GM19035 (cell line): Measurements from ENCODE around the gene GARNL3.

Experiments
- ATAC-seq: cut with Tn5 transposase; IDR thresholded peaks from one replicate; pipeline ENCODE4 v1.9.1; 2021; ENCODE audit not compliant: unreplicated experiment

Gene GARNL3

GRCh38 chr9:127305838-127306226 lies 41.3 kb downstream of the GARNL3 start:
- no peak for ATAC-seq

DNA sequence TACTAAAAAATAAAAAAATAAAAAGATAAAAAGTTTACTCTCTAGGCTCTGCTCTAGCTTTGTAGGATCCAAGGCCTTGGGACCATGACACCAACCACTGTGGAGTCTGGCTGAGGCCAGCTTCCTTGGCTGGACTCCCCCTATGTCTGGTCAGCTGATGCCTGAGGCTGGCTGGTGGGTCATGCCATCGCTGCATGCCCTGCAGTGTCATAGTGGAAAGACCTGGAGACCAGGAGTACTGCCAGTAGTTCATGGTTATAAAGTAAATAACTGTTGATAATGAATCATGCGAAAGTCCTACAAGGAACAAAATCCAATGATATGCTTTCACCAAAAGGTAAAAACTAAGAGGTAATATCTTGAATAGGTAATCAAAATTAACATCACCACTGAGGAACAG lies 43.2 kb downstream of the GARNL3 start:
- no peak for ATAC-seq

- no peak for ATAC-seq
Observed at GRCh38 chr9:127308652-127309434, 44.3 kb downstream of the GARNL3 start.

- no peak for ATAC-seq
Observed at GRCh38 chr9:127309715-127310114, 45.1 kb downstream of the GARNL3 start.

DNA sequence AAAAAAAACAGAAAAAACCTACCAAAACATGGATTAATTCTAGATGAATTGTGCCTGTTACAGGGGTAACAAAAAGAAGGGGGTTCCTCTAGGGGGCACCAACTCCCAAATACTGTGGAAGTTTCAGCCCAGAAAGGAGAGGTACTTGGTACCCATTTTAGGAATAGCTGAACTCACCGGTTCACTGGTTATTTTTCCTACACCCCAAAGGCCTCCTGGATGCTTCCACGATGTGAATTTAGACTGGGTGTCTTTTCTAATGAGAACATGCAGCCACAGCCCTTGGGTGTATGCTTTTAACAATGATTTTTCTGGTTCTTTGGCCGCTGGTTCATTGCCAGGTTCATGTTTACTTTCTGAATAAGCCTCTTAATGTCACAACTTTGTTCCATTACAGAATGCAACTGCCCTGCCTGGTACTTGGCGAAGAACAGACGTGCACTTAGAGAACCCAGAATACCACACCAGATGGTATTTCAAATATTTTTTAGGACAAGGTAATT lies 46.7 kb downstream of the GARNL3 start:
- no peak for ATAC-seq

GRCh38 chr9:127313042-127313560 lies 48.5 kb downstream of the GARNL3 start:
- no peak for ATAC-seq

- ATAC-seq = no peak
Observed at GRCh38 chr9:127314911-127315310, 50.3 kb downstream of the GARNL3 start.

GRCh38 chr9:127316586-127317323 lies 52.2 kb downstream of the GARNL3 start:
- no peak for ATAC-seq

GRCh38 chr9:127318651-127319167 lies 54.1 kb downstream of the GARNL3 start:
- ATAC-seq = no peak

DNA sequence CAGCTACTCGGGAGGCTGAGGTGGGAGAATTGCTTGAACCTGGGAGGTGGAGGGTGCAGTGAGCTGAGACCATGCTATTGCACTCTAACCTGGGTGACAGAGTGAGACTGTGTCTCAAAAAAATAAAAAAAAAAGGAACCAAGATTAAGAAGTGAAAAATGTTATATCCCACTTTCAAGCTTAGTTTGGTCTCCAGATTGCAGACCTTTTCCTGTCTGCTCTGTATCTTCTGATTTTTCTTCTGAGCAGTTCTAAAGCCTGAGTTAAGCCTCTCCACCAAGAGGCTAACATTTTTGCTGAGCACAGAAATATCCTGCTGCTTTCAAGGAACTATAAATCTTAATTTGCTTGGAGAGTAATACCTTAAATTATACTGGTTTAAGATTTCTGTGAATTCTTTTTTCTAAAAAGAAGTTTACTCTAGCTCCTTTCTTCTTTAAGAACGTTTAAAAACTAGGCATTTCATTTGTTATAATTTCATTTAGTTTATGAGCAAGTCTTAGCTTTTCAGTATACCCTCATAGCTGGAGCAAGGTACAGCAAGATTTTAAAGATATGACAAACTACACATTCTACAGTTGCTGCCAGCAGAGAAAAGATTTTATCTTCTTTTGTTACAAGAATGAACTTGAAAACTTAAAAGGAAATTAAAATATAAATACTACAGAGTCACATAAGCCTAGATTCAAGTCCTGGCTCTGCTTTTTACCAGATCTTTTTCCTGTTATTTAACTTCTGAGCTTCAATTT lies 55.0 kb downstream of the GARNL3 start:
- ATAC-seq = no peak

- no peak for ATAC-seq
Observed at GRCh38 chr9:127320115-127320378, 55.5 kb downstream of the GARNL3 start.

- no peak for ATAC-seq
Observed at GRCh38 chr9:127323393-127323792, 58.8 kb downstream of the GARNL3 start.

- no peak for ATAC-seq
Observed at GRCh38 chr9:127330501-127330900, 65.9 kb downstream of the GARNL3 start.

DNA sequence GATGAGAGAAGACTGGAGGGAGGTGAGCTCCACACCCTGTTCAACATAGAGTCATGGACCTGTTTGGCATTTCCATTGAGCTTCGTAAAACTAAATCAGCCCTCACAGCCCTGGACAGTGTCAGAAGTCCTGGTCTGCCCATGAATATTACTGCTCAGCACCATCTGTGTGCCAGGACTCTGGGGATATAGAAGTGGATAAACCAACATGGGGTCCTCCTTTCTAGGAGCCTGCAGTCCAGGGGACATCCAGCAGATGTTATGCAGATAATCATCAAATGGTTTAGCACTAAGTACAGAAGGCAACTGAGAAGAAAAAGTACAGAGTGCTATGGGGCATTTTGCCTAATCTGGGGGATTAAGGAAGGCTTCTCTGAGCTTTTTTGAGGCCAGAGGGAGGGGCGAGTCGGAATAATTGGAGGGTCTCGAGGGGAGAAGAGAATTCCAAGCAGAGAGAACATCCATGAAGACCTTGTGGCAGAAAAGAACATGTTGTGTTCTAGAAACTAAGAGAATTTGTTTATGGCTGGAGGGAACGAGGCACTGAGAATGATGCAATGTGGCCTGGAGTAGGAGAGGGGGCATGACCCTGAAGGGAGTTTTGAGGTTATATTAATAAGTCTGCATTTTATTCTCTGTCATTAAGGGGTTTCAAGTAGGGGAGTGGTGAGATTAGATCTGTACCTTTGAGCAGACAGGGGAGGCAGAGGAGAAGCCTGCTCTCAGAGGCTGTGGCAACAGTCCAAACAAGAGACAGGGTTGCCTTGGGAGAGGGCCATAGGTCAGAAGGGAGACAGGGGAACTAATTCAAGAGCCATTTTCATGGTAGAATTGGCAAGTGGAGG lies 68.9 kb downstream of the GARNL3 start:
- ATAC-seq = no peak

GRCh38 chr9:127334725-127335124 lies 70.2 kb downstream of the GARNL3 start:
- ATAC-seq = no peak

- ATAC-seq = no peak
Observed at GRCh38 chr9:127336086-127336485, 71.5 kb downstream of the GARNL3 start.

GRCh38 chr9:127336506-127337352 lies 72.2 kb downstream of the GARNL3 start:
- ATAC-seq = no peak

DNA sequence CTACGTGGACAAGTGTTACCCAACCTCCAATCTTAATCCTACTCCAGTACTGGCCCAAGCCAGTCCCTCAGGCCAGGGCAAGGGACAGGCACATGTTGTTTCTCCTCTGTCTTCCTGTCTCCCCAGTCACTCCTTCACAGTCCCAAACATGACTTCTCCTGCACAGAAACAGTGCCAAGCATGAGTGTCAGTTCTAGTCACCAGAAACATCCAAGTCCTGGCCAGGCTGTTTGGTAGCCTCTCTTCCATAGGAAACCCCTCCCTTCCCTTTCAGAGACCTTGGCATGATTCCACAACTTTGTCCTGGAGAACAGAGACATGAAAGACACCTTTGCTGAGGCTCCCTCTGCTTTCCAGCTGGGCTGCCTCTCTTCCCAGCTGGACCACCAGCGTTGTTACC lies 76.1 kb downstream of the GARNL3 start:
- ATAC-seq = no peak

DNA sequence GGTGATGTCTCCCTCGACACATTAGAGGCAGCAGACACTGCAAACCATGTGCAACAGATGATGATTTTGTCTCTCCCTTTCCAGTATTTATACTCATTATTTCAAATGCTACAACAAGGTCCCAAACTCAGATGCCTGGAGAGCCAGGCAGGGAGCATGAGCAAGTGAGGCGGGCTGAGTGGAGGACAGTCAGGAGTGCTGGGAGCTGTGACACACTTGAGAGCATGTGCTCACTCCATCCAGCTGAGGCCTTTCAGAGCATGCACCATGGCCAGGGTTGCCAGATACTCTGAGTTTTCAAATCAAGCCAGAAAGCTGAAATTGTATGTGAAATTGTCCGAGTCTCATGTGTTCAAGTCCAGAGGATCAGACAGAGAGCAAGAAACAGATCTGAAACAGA lies 76.6 kb downstream of the GARNL3 start:
- ATAC-seq = no peak
